Testis (tissue), 2 donors: ENCODE measurements around the gene IMP3.

ENCODE experiments used
- POLR2A ChIP-seq: fragments of 450-650 bp; IDR thresholded peaks from one replicate; pipeline ENCODE4 v1.6.1; 2017; ENCODE audit warnings: antibody characterized with exemption, mild to moderate bottlenecking, moderate library complexity
- TF ChIP-seq, protein P1 (sequence below), 3 experiments: fragments of 450-650 bp in 2 of 3; fragments of 200-600 bp in 1 of 3; sonication (generic) in 1 of 3; IDR thresholded peaks; one replicate each; pipeline ENCODE4 v1.5.1; 2016 to 2019; ENCODE audit warnings: antibody characterized with exemption in 3 of 3, mild to moderate bottlenecking in 2 of 3, moderate library complexity in 1 of 3

DNA sequence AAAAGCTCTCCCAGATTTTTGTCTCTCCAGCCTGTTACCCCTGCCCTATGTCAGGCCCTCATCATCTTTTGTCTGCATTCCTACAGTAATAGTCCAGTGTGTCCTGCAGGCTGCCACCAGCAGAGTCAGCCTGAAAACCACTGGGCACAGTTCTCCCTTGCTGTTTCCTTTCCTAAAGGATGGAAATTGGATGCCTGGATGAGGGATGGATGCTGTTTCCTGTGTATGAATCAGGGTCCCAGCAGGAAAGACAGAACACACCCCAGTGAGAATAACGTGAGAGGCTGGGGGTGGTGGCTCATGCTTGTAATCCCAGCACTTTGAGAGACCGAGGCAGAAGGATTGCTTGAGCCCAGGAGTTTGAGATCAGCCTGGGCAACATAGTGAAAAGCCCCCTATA, 4.4 kb upstream of the IMP3 start:
- no peak for TF ChIP-seq POLR2A
- TF ChIP-seq, protein P1, sequence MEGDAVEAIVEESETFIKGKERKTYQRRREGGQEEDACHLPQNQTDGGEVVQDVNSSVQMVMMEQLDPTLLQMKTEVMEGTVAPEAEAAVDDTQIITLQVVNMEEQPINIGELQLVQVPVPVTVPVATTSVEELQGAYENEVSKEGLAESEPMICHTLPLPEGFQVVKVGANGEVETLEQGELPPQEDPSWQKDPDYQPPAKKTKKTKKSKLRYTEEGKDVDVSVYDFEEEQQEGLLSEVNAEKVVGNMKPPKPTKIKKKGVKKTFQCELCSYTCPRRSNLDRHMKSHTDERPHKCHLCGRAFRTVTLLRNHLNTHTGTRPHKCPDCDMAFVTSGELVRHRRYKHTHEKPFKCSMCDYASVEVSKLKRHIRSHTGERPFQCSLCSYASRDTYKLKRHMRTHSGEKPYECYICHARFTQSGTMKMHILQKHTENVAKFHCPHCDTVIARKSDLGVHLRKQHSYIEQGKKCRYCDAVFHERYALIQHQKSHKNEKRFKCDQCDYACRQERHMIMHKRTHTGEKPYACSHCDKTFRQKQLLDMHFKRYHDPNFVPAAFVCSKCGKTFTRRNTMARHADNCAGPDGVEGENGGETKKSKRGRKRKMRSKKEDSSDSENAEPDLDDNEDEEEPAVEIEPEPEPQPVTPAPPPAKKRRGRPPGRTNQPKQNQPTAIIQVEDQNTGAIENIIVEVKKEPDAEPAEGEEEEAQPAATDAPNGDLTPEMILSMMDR (IDR thresholded peaks at IDR 0.05), result no peak
